Measurements from ENCODE around the gene TOGARAM2.

GRCh38 chr2:29022679-29023078, 41.6 kb downstream of the TOGARAM2 start:
- TF ChIP-seq YY1 (IDR thresholded peaks at IDR 0.05; ENCODE audit: extremely low read depth, insufficient replicate concordance, low read depth, low read length) = no peak
- no peak for TF ChIP-seq POLR2A (IDR thresholded peaks at IDR 0.05; ENCODE audit: borderline replicate concordance, extremely low read depth, insufficient read depth, insufficient read length)
- no peak for TF ChIP-seq RAD21 (IDR thresholded peaks at IDR 0.05; ENCODE audit: low read depth)
- TF ChIP-seq ZFX (IDR thresholded peaks at IDR 0.05) = no peak
- no peak for TF ChIP-seq ZBTB33 (IDR thresholded peaks at IDR 0.05; ENCODE audit: extremely low read depth, insufficient replicate concordance, low read length)
- TF ChIP-seq POLR2AphosphoS5 (IDR thresholded peaks at IDR 0.05; ENCODE audit: low read depth, low read length) = no peak
- TF ChIP-seq CTCF (IDR thresholded peaks at IDR 0.05 in 2 of 3, conservative IDR thresholded peaks at IDR 0.05 in 1 of 3; ENCODE audit: borderline replicate concordance in 1 of 3, insufficient read depth in 1 of 3, low read depth in 2 of 3, low read length in 2 of 3) = no peak
- TF ChIP-seq SIN3A (IDR thresholded peaks at IDR 0.05; ENCODE audit: low read depth) = no peak
- no peak for TF ChIP-seq MAX (IDR thresholded peaks at IDR 0.05)
- TF ChIP-seq EZH2 (IDR thresholded peaks at IDR 0.05) = no peak
- no peak for TF ChIP-seq CEBPB (IDR thresholded peaks at IDR 0.05; ENCODE audit: low read depth)
- TF ChIP-seq REST (IDR thresholded peaks at IDR 0.05; ENCODE audit: low read depth) = no peak
